IMR-90 (cell line): ENCODE measurements around the gene CDADC1. TPM values are rescaled to one million over a fixed set of nuclear protein-coding genes. Genes with fewer than 3 reads are reported as not detected.

Experiments
- ATAC-seq: fragments of 200-7000 bp; cut with Tn5 transposase; 2 replicates; pipeline ENCODE4 v1.9.1; 2020; ENCODE audit warnings: low read depth, mild to moderate bottlenecking, moderate library complexity
- BruUV-seq: library from RNA; stranded (reverse); fragments of 400-500 nt; replicated peaks from 2 replicates; lab custom pipeline; 2021; lab: Mats Ljungman, UMichigan
- CTCF ChIA-PET: fragments of 300-600 bp; formaldehyde crosslinking; extraction: SDS; loops from one replicate; lab custom pipeline; 2021; ENCODE audit warnings: antibody characterized with exemption; lab: Yijun Ruan, JAX
- POLR2A ChIA-PET: fragments of 300-600 bp; sonication (Branson Sonifier 250); formaldehyde crosslinking; loops from one replicate; lab custom pipeline; 2022; ENCODE audit warnings: antibody characterized with exemption; ENCODE audit not compliant: unreplicated experiment; lab: Charles Lee
- DNase-seq: peaks from one replicate; pipeline ENCODE4 v3.0.0; 2013
- H2AFZ ChIP-seq: replicated peaks from 2 replicates; pipeline ENCODE3; 2013; ENCODE audit warnings: low read length, mild to moderate bottlenecking; ENCODE audit not compliant: poor library complexity
- H2AK5ac ChIP-seq: 2 replicates; pipeline ENCODE4 v1.6.1; 2013; ENCODE audit warnings: low read depth, low read length, inconsistent platforms
- H2AK9ac ChIP-seq: replicated peaks from 2 replicates; pipeline ENCODE3; 2013; ENCODE audit warnings: mild to moderate bottlenecking, low read depth, low read length, moderate library complexity; ENCODE audit not compliant: poor library complexity
- H2BK120ac ChIP-seq: 2 replicates; pipeline ENCODE4 v1.6.1; 2013; ENCODE audit warnings: low read depth, low read length, inconsistent platforms
- H2BK15ac ChIP-seq: 3 replicates; pipeline ENCODE4 v1.6.1; 2013; ENCODE audit warnings: low read depth, low read length, inconsistent platforms
- H2BK20ac ChIP-seq: 2 replicates; pipeline ENCODE4 v1.6.1; 2013; ENCODE audit warnings: low read depth, mild to moderate bottlenecking, inconsistent platforms, low read length, moderate library complexity
- H2BK5ac ChIP-seq: 2 replicates; pipeline ENCODE4 v1.6.1; 2013; ENCODE audit warnings: mild to moderate bottlenecking, low read depth, low read length, inconsistent platforms; ENCODE audit not compliant: poor library complexity, severe bottlenecking
- H3K14ac ChIP-seq: replicated peaks from 2 replicates; pipeline ENCODE4 v1.6.1; 2013; ENCODE audit warnings: low read depth, low read length, inconsistent platforms
- H3K18ac ChIP-seq: 2 replicates; pipeline ENCODE4 v1.6.1; 2013; ENCODE audit warnings: low read depth, low read length, control low read depth
- H3K23ac ChIP-seq: 2 replicates; pipeline ENCODE4 v1.6.1; 2013; ENCODE audit warnings: low read depth, low read length, inconsistent platforms
- H3K27ac ChIP-seq: 2 replicates; pipeline ENCODE4 v1.5.1; 2013; ENCODE audit warnings: mild to moderate bottlenecking, control low read depth, low read length; ENCODE audit not compliant: insufficient read depth
- H3K27me3 ChIP-seq: 2 replicates; pipeline ENCODE4 v1.6.1; 2013; ENCODE audit warnings: low read length; ENCODE audit not compliant: control insufficient read depth, insufficient read depth
- H3K36me3 ChIP-seq: 2 replicates; pipeline ENCODE4 v1.6.1; 2013; ENCODE audit warnings: low read length, mixed read lengths; ENCODE audit not compliant: control insufficient read depth, insufficient read depth
- H3K4ac ChIP-seq: 2 replicates; pipeline ENCODE4 v1.6.1; 2013; ENCODE audit warnings: low read depth, low read length, inconsistent platforms
- H3K4me1 ChIP-seq: 2 replicates; pipeline ENCODE4 v1.6.1; 2013; ENCODE audit warnings: low read length, mixed read lengths; ENCODE audit not compliant: control insufficient read depth, insufficient read depth
- H3K4me2 ChIP-seq: 2 replicates; pipeline ENCODE4 v1.6.1; 2013; ENCODE audit warnings: low read depth, mild to moderate bottlenecking, control low read depth, low read length, moderate library complexity
- H3K4me3 ChIP-seq: 2 replicates; pipeline ENCODE4 v1.5.1; 2013; ENCODE audit warnings: low read depth, mild to moderate bottlenecking, control low read depth, low read length, moderate library complexity; ENCODE audit not compliant: insufficient read depth
- H3K56ac ChIP-seq: 2 replicates; pipeline ENCODE4 v1.6.1; 2013; ENCODE audit warnings: low read length, inconsistent platforms; ENCODE audit not compliant: insufficient read depth; ENCODE audit errors: extremely low read depth
- H3K79me1 ChIP-seq, 2 experiments: 2 replicates each; pipeline ENCODE4 v1.6.1; 2013; ENCODE audit warnings: low read length in 2 of 2, inconsistent platforms in 1 of 2, low read depth in 1 of 2
- H3K9ac ChIP-seq: 2 replicates; pipeline ENCODE4 v1.6.1; 2013; ENCODE audit warnings: low read depth, low read length, control low read depth
- H3K9me1 ChIP-seq: 2 replicates; pipeline ENCODE4 v1.6.1; 2013; ENCODE audit warnings: low read length, inconsistent platforms; ENCODE audit not compliant: insufficient read depth
- H3K9me3 ChIP-seq: 2 replicates; pipeline ENCODE4 v1.6.1; 2013; ENCODE audit warnings: low read length; ENCODE audit not compliant: control insufficient read depth, insufficient read depth
- H4K20me1 ChIP-seq: 2 replicates; pipeline ENCODE4 v1.6.1; 2013; ENCODE audit warnings: low read length, inconsistent platforms; ENCODE audit not compliant: insufficient read depth
- H4K5ac ChIP-seq: 2 replicates; pipeline ENCODE4 v1.6.1; 2013; ENCODE audit warnings: mild to moderate bottlenecking, low read depth, low read length, control low read depth
- H4K8ac ChIP-seq, 2 experiments: 2 replicates each; pipeline ENCODE4 v1.6.1; 2013; ENCODE audit warnings: low read depth in 2 of 2, low read length in 2 of 2, control low read depth in 1 of 2, inconsistent platforms in 1 of 2
- H4K91ac ChIP-seq: 2 replicates; pipeline ENCODE4 v1.6.1; 2013; ENCODE audit warnings: low read depth, low read length, inconsistent platforms; ENCODE audit not compliant: insufficient read depth
- MXI1 ChIP-seq: IDR thresholded peaks from 2 replicates; pipeline ENCODE4 v1.6.1; 2012; ENCODE audit warnings: low read depth, mild to moderate bottlenecking, low read length, moderate library complexity, borderline replicate concordance
- SMC3 ChIP-seq: fragments of 150-350 bp; IDR thresholded peaks from 2 replicates; pipeline ENCODE4 v1.6.1; 2016; ENCODE audit warnings: low read depth, mild to moderate bottlenecking, antibody characterized with exemption, low read length, moderate library complexity
- WGBS, 2 experiments: methylation state at CpG; one replicate each; pipeline versions ENCODE4 v1.1.5 to v1.1.7; 2013; ENCODE audit warnings: missing lambda C conversion rate in 2 of 2; ENCODE audit not compliant: insufficient read length in 1 of 2; ENCODE audit errors: extremely low coverage in 2 of 2; 5-methylcytosine and 5-hydroxymethylcytosine counted together
- dilution Hi-C: fragments of 300-500 bp; cut with HindIII; formaldehyde crosslinking; loops from one replicate; pipeline ENCODE4 v1.14.3; 2018; ENCODE audit warnings: low sequenced_read_pairs; ENCODE audit not compliant: unreplicated experiment
- in situ Hi-C: fragments of 300-500 bp; cut with MboI; formaldehyde crosslinking; loops from 3 replicates; pipeline ENCODE4 v1.14.3; 2019; ENCODE audit warnings: low sequenced_read_pairs, inconsistent platforms, mixed read lengths
- intact Hi-C: fragments of 100-400 bp; cut with micrococcal nuclease; formaldehyde crosslinking; loops from 2 replicates; pipeline ENCODE4 v1.10.0; 2022
- polyA plus RNA-seq, 3 experiments: library from polyadenylated mRNA; depleted of rRNA; stranded (reverse); fragments of >200 nt; gene quantifications; 2 replicates each; pipeline ENCODE4 v1.2.3, GENCODE V29; 2012; ENCODE audit warnings: low replicate concordance in 1 of 3
- total RNA-seq: library from RNA; depleted of rRNA; stranded (reverse); fragments of >200 nt; gene quantifications from 2 replicates; pipeline ENCODE4 v1.2.3, GENCODE V29; 2012
- TF ChIP-seq, protein P1 (sequence below): fragments of 150-350 bp; IDR thresholded peaks from 2 replicates; pipeline ENCODE4 v1.6.1; 2017; ENCODE audit warnings: mild to moderate bottlenecking, antibody characterized with exemption, low read length, low read depth

The CDADC1 gene
- total and polyA plus RNA-seq, 2 of the 4 experiments (the other 2 are of a cell fraction): 0.54 to 2.6 TPM

DNA sequence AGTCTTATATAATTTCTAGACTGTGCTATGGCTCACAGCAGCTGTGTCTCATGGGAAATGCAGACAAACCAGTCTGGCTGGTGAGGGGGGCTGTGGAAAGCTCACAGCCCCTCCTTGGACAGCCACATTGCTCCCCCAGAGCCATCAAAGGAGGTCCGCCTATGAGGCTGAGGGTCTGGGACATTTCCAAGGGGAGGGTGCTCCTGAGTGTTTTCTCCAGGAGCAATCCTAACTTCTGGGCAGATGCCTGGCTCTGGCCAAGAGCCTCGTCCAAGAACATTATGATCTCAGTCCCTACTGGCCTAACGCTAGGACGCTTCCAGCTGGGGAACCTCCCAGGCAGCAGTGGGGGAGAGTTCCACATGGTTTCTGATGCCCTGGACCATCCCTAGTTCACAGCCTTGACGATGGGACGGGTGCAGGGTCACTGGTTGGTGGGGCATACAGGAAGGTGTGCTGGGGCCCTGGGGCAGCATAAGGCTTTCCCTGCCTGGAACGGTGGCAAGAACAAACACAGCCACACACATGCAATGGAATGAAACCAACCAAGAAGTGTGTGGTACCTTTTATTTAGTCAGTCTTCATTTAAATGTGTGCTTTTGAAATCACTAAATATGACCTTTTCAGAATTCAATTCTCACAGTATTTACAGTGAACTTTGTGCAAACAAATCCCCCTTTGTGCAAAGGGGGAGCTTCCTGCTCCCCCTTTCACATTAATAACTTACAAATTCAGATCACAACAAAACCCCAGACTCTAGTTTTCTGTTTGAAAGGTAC lies 60.6 kb downstream of the CDADC1 start:
- CTCF ChIA-PET: no interaction called here
- Histone ChIP-seq H4K91ac (peak overlapping the region; percentile 93), H3K14ac (peak overlapping the region; percentile 97), H4K20me1 (no peaks in the 10 kb centered on the region), H3K9me3 (no peaks in the 10 kb centered on the region), H2AK9ac (peak overlapping the region; percentile 91), H3K18ac (peak overlapping the region; percentile 64), H2AFZ (peak overlapping the region; percentile 90), H3K4ac (peak overlapping the region; percentile 95), H3K23ac (peak overlapping the region; percentile 76), H2BK120ac (peak overlapping the region; percentile 94), H3K9me1 (peaks cover 29% of the 10 kb centered on the region), H3K9ac (peak overlapping the region; percentile 47), H3K27me3 (no peaks in the 10 kb centered on the region), H3K4me3 (no peak overlapping the region), H3K79me1 (peaks cover 3 to 8% of the 10 kb centered on the region in 2 experiments; a peak in 2 of 4 replicates), H3K56ac (peak overlapping the region; percentile 51; the same call in 1 of the 2 replicates), H2BK5ac (peak overlapping the region; percentile 80), H4K5ac (peak overlapping the region; percentile 76), H3K4me1 (peaks cover 17% of the 10 kb centered on the region), H3K4me2 (peak overlapping the region; percentile 68), H3K36me3 (peaks cover 3% of the 10 kb centered on the region; the same call in 1 of the 2 replicates), H4K8ac (peak overlapping the region; percentile 89; a peak in 3 of 4 replicates), H2AK5ac (peak overlapping the region; percentile 98), H2BK20ac (peak overlapping the region; percentile 84), H3K27ac (peak overlapping the region; percentile 91), H2BK15ac (peak overlapping the region; percentile 98; the same call in 2 of the 3 replicates)
- TF ChIP-seq, protein P1, sequence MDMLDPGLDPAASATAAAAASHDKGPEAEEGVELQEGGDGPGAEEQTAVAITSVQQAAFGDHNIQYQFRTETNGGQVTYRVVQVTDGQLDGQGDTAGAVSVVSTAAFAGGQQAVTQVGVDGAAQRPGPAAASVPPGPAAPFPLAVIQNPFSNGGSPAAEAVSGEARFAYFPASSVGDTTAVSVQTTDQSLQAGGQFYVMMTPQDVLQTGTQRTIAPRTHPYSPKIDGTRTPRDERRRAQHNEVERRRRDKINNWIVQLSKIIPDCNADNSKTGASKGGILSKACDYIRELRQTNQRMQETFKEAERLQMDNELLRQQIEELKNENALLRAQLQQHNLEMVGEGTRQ: no peak
- TF ChIP-seq MXI1 (no peak), SMC3 (no peak)
- 0% methylated on average over 2 of the region's 7 CpGs; no CpG with 5 or more reads in 1 of the 2 experiments for WGBS, 2 experiments
- POLR2A ChIA-PET: no interaction called here
- dilution Hi-C loops (no loop called here), intact Hi-C loops (no loop called here), in situ Hi-C loops (loop anchor here (5.0 kb wide), 1 partner anchor 134 kb away; the partner anchor contains the start of genes CAB39L and SETDB2)
- ATAC-seq (peak; percentile 84), DNase-seq (peak; percentile 66)
- no TSS peak for BruUV-seq
